ENCODE results near the gene UNC5C.

UNC5C gene

DNA sequence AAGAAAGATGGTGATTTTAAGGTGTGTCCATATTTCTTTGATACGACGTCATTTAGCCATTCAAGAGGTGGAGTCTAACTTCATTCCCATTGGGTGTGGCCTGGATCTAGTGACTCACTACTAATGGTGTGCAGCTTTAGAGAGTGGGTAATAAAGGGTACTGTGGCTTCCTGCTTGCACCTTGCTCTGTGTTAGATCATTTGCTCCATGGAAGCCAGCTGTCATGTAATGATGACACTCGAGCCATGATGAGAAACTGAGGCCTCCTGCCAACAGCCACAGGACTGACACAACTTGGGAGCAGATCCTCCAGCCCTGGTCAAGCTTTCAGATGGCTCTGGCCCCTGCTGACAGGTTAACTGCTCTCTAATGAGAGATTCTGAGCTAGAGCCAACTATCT is 82.0 kb downstream of the UNC5C start:
- no peak overlapping the region for H2AFZ ChIP-seq (ENCODE audit: low read length)
- TF ChIP-seq, protein P1, sequence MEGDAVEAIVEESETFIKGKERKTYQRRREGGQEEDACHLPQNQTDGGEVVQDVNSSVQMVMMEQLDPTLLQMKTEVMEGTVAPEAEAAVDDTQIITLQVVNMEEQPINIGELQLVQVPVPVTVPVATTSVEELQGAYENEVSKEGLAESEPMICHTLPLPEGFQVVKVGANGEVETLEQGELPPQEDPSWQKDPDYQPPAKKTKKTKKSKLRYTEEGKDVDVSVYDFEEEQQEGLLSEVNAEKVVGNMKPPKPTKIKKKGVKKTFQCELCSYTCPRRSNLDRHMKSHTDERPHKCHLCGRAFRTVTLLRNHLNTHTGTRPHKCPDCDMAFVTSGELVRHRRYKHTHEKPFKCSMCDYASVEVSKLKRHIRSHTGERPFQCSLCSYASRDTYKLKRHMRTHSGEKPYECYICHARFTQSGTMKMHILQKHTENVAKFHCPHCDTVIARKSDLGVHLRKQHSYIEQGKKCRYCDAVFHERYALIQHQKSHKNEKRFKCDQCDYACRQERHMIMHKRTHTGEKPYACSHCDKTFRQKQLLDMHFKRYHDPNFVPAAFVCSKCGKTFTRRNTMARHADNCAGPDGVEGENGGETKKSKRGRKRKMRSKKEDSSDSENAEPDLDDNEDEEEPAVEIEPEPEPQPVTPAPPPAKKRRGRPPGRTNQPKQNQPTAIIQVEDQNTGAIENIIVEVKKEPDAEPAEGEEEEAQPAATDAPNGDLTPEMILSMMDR (IDR thresholded peaks at IDR 0.05; ENCODE audit: low read length): no peak
- no peak for TF ChIP-seq EZH2 (IDR thresholded peaks at IDR 0.05; ENCODE audit: borderline replicate concordance, low read length)
- H3K36me3 ChIP-seq (ENCODE audit: insufficient read depth, low read length): no peaks in the 10 kb centered on the region
- no peaks in the 10 kb centered on the region for H3K9me3 ChIP-seq (ENCODE audit: low read length)
- H3K4me2 ChIP-seq (ENCODE audit: low read length): no peak overlapping the region
- H4K20me1 ChIP-seq (ENCODE audit: insufficient read depth, low read length): no peaks in the 10 kb centered on the region
- no peaks in the 10 kb centered on the region for H3K4me1 ChIP-seq (ENCODE audit: insufficient read depth, low read length, severe bottlenecking)
- H3K27ac ChIP-seq (ENCODE audit: low read depth, low read length, poor library complexity, severe bottlenecking): no peak overlapping the region
- H3K9ac ChIP-seq (ENCODE audit: low read length): no peak overlapping the region
- no peaks in the 10 kb centered on the region for H3F3A ChIP-seq (ENCODE audit: insufficient read depth, low read length)
- H3K27me3 ChIP-seq (ENCODE audit: insufficient read depth, low read length): no peaks in the 10 kb centered on the region
- H3K4me3 ChIP-seq (ENCODE audit: low read depth, low read length, poor library complexity, severe bottlenecking): no peak overlapping the region
- no peaks in the 10 kb centered on the region for H3K79me2 ChIP-seq (ENCODE audit: insufficient read depth, low read length)
- no peaks in the 10 kb centered on the region for H3K9me2 ChIP-seq (ENCODE audit: low read depth, low read length)

DNA sequence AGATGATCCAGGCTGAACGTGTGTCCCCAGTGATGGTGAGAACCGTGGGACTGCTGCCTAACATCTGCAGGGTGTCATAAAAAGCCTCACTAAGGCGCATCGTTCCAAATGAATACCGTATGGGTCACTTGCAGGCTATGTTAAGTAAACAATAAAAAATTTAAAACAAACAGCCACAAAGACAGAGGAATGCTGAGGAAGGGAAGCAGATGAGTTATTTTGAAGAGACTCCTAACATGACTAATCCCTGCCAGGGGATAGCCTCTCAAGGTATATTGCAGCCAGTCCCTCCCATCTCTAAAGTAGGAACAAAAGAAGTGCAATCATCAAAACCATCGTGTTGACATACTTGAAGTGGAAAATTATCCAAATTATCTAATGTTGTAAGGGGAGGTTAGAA is 83.8 kb downstream of the UNC5C start:
- Histone ChIP-seq H3K4me1 (ENCODE audit: insufficient read depth, low read length, severe bottlenecking) (no peaks in the 10 kb centered on the region), H4K20me1 (ENCODE audit: insufficient read depth, low read length) (no peaks in the 10 kb centered on the region), H3K79me2 (ENCODE audit: insufficient read depth, low read length) (no peaks in the 10 kb centered on the region), H3K4me3 (ENCODE audit: low read depth, low read length, poor library complexity, severe bottlenecking) (no peak overlapping the region), H3K9me3 (ENCODE audit: low read length) (no peaks in the 10 kb centered on the region), H3K9ac (ENCODE audit: low read length) (no peak overlapping the region), H3K4me2 (ENCODE audit: low read length) (no peak overlapping the region), H3F3A (ENCODE audit: insufficient read depth, low read length) (no peaks in the 10 kb centered on the region), H3K36me3 (ENCODE audit: insufficient read depth, low read length) (no peaks in the 10 kb centered on the region), H3K27ac (ENCODE audit: low read depth, low read length, poor library complexity, severe bottlenecking) (no peak overlapping the region), H3K27me3 (ENCODE audit: insufficient read depth, low read length) (no peaks in the 10 kb centered on the region), H3K9me2 (ENCODE audit: low read depth, low read length) (no peaks in the 10 kb centered on the region), H2AFZ (ENCODE audit: low read length) (no peak overlapping the region)
- TF ChIP-seq, protein P1 (IDR thresholded peaks at IDR 0.05; ENCODE audit: low read length): no peak
- TF ChIP-seq EZH2 (IDR thresholded peaks at IDR 0.05; ENCODE audit: borderline replicate concordance, low read length): no peak

DNA sequence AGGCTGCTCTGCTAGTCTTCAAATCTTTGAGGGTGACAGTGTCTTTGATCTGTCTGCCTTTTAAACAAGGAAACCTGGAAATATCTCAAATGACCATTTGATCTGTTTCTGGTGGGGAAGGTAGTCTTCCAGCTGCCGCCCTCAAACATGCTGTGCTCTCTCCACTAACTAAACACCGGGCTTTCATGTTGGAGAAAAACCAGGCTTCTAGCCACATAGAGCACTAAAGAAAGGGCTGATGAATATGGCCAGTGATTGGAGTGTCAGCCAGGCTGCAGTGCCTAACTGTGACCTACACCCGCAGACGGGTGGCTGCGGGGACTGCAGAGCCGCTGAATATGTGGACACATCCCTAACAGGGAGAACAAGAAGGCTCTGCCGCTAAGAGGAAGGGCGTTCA is 85.9 kb downstream of the UNC5C start:
- H3K9ac ChIP-seq (ENCODE audit: low read length): no peak overlapping the region
- H3F3A ChIP-seq (ENCODE audit: insufficient read depth, low read length): no peaks in the 10 kb centered on the region
- no peak overlapping the region for H3K27ac ChIP-seq (ENCODE audit: low read depth, low read length, poor library complexity, severe bottlenecking)
- H3K79me2 ChIP-seq (ENCODE audit: insufficient read depth, low read length): no peaks in the 10 kb centered on the region
- no peaks in the 10 kb centered on the region for H3K36me3 ChIP-seq (ENCODE audit: insufficient read depth, low read length)
- no peak overlapping the region for H2AFZ ChIP-seq (ENCODE audit: low read length)
- H3K4me2 ChIP-seq (ENCODE audit: low read length): no peak overlapping the region
- no peaks in the 10 kb centered on the region for H3K9me3 ChIP-seq (ENCODE audit: low read length)
- H3K9me2 ChIP-seq (ENCODE audit: low read depth, low read length): no peaks in the 10 kb centered on the region
- H3K4me3 ChIP-seq (ENCODE audit: low read depth, low read length, poor library complexity, severe bottlenecking): no peak overlapping the region
- TF ChIP-seq EZH2 (IDR thresholded peaks at IDR 0.05; ENCODE audit: borderline replicate concordance, low read length): no peak
- no peaks in the 10 kb centered on the region for H4K20me1 ChIP-seq (ENCODE audit: insufficient read depth, low read length)
- H3K27me3 ChIP-seq (ENCODE audit: insufficient read depth, low read length): no peaks in the 10 kb centered on the region
- no peaks in the 10 kb centered on the region for H3K4me1 ChIP-seq (ENCODE audit: insufficient read depth, low read length, severe bottlenecking)

DNA sequence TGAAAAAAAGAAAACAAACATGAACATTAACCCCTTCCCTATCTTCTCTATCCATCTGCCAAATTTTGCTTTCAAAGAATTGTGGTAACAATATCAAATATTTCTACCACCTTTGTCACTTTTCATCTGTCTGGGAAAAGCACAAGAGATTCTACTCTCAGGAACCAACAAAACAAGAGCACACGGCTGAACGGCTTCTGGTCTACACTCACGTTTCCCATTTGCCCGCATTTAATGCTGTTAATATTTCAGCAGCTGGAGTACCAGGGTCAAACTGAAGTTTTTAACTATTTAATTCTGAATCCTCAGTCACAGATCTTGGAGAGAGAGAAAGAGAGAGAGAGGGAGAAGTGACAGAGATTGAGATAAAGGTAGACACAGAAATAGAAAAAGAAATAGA is 91.4 kb downstream of the UNC5C start:
- Histone ChIP-seq H3K9me3 (ENCODE audit: low read length) (no peaks in the 10 kb centered on the region), H3F3A (ENCODE audit: insufficient read depth, low read length) (no peaks in the 10 kb centered on the region), H3K9me2 (ENCODE audit: low read depth, low read length) (no peaks in the 10 kb centered on the region), H3K4me1 (ENCODE audit: insufficient read depth, low read length, severe bottlenecking) (no peaks in the 10 kb centered on the region), H3K79me2 (ENCODE audit: insufficient read depth, low read length) (no peaks in the 10 kb centered on the region), H3K4me3 (ENCODE audit: low read depth, low read length, poor library complexity, severe bottlenecking) (no peak overlapping the region), H3K4me2 (ENCODE audit: low read length) (no peak overlapping the region), H3K9ac (ENCODE audit: low read length) (no peak overlapping the region), H2AFZ (ENCODE audit: low read length) (no peak overlapping the region), H3K27ac (ENCODE audit: low read depth, low read length, poor library complexity, severe bottlenecking) (no peak overlapping the region), H3K36me3 (ENCODE audit: insufficient read depth, low read length) (no peaks in the 10 kb centered on the region), H3K27me3 (ENCODE audit: insufficient read depth, low read length) (no peaks in the 10 kb centered on the region), H4K20me1 (ENCODE audit: insufficient read depth, low read length) (no peaks in the 10 kb centered on the region)
- TF ChIP-seq, protein P1 (IDR thresholded peaks at IDR 0.05; ENCODE audit: low read length): no peak
- no peak for TF ChIP-seq EZH2 (IDR thresholded peaks at IDR 0.05; ENCODE audit: borderline replicate concordance, low read length)
